ENCODE results near the gene LRP1B.

DNA sequence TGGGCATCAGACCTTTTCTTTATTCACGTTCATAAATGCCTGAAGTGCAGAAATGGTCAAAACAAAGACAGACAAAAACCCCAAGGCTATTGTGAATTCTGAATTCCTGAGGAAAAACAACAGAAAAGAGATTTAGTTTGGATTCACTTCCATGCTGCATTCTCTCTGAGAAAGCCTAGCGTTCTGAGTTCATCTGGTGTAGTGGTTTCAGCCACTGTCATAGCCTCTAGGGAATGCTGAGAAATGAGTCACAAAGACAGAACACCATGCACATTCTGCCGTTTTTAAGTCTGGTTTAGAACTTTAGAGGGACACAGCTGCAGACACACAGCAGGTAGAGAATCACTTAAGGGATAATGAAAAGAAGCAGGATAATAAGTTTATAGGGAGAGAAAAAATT, 93.8 kb downstream of the LRP1B start:
- no peak for TF ChIP-seq EZH2 (IDR thresholded peaks at IDR 0.05; ENCODE audit: borderline replicate concordance, insufficient read depth, low read depth, low read length, poor library complexity, severe bottlenecking)
- TF ChIP-seq, protein P1, sequence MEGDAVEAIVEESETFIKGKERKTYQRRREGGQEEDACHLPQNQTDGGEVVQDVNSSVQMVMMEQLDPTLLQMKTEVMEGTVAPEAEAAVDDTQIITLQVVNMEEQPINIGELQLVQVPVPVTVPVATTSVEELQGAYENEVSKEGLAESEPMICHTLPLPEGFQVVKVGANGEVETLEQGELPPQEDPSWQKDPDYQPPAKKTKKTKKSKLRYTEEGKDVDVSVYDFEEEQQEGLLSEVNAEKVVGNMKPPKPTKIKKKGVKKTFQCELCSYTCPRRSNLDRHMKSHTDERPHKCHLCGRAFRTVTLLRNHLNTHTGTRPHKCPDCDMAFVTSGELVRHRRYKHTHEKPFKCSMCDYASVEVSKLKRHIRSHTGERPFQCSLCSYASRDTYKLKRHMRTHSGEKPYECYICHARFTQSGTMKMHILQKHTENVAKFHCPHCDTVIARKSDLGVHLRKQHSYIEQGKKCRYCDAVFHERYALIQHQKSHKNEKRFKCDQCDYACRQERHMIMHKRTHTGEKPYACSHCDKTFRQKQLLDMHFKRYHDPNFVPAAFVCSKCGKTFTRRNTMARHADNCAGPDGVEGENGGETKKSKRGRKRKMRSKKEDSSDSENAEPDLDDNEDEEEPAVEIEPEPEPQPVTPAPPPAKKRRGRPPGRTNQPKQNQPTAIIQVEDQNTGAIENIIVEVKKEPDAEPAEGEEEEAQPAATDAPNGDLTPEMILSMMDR (IDR thresholded peaks at IDR 0.05), result no peak
